Measurements from ENCODE around the gene RSRC2.
"Not testable (repeated sequence)": the region's sequence is repeated elsewhere in the genome, so short reads cannot be mapped to it uniquely, and the experiment has no call there.

Gene RSRC2

DNA sequence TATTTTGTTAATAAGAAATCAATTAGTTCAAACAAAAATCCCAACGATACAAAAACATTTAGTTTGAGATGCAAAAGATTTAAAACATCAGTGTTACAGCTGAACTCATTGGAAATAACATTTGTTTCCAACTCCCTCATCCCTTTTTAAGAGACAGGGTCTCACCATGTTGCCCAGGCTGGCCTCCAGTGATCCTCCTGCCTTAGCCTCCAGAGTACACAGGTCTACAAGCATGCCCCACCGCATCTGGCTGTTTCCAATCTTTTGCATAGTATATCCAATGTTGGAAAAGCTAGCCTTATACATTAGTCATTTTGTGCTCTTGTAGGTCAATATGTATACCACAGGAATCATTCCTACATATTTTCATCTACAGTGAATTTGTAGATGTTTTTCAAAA lies 11.5 kb downstream of the RSRC2 start:
- Histone ChIP-seq H3K23ac (ENCODE audit: low read depth, low read length, poor library complexity) (no peak overlapping the region), H4K91ac (ENCODE audit: low read depth, low read length, poor library complexity) (no peak overlapping the region), H3K9me3 (replicated peaks in 1 of 2; ENCODE audit: control insufficient read depth in 2 of 2, insufficient read depth in 1 of 2, low read depth in 1 of 2, low read length in 2 of 2) (no peaks in the 10 kb centered on the region), H2BK120ac (ENCODE audit: low read depth, low read length) (no peak overlapping the region), H3K4ac (ENCODE audit: low read length) (no peak overlapping the region), H3K4me2 (ENCODE audit: insufficient read depth, low read length, poor library complexity, severe bottlenecking) (no peak overlapping the region), H3K4me3 (ENCODE audit: low read length in 2 of 2) (no peak overlapping the region), H3K9ac (ENCODE audit: low read depth, low read length, poor library complexity) (no peak overlapping the region), H3K36me3 (replicated peaks in 1 of 2; ENCODE audit: control insufficient read depth in 2 of 2, insufficient read depth in 2 of 2, low read length in 2 of 2) (peaks cover 41 to 99% of the 10 kb centered on the region in 2 donors), H4K8ac (ENCODE audit: low read depth, low read length) (no peak overlapping the region), H3K79me1 (ENCODE audit: low read depth, low read length) (peaks cover 7% of the 10 kb centered on the region), H3K14ac (ENCODE audit: low read length) (no peak overlapping the region), H3K18ac (ENCODE audit: low read length) (no peak overlapping the region), H2AK5ac (ENCODE audit: low read depth, low read length) (no peak overlapping the region), H3K4me1 (ENCODE audit: control insufficient read depth in 2 of 2, insufficient read depth in 1 of 2, low read depth in 1 of 2, low read length in 2 of 2) (no peaks in the 10 kb centered on the region), H3K27me3 (ENCODE audit: control insufficient read depth in 3 of 3, insufficient read depth in 3 of 3, low read depth in 1 of 3, low read length in 3 of 3) (no peaks in the 10 kb centered on the region), H2AFZ (ENCODE audit: low read length) (no peak overlapping the region), H3K27ac (replicated peaks; ENCODE audit: low read length) (no peak overlapping the region), H2BK12ac (ENCODE audit: low read length) (no peak overlapping the region), H2BK15ac (ENCODE audit: low read length) (no peak overlapping the region), H2BK5ac (ENCODE audit: low read length) (no peak overlapping the region)
- WGBS, 2 donors (ENCODE audit: extremely low coverage in 2 of 2, insufficient read length in 2 of 2, insufficient replicate concordance in 1 of 2): no CpG with 5 or more reads among the region's 2 CpGs
- DNase-seq (ENCODE audit: low spot score): no peak

DNA sequence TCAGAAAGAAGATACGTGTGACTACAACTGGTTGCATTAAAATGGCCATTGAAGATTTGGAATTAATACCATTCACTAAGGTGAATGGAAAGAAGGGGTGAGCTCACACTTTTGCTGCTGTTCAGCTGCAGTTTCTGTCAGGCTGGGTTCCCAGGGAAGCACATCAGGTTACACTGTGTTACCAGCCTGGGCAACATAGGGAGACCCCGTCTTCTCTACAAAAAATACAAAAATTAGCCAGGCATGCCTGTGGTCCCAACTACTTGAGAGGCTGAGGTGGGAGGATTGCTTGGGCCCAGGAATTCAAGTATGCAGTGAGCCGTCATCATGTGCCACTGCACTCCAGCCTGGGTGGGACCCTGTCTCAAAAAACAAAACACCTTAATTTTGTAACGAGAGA lies 13.1 kb downstream of the RSRC2 start:
- Histone ChIP-seq H3K4me3 (ENCODE audit: low read length in 2 of 2) (no peak overlapping the region), H3K14ac (ENCODE audit: low read length) (no peak overlapping the region), H3K18ac (ENCODE audit: low read length) (no peak overlapping the region), H3K4ac (ENCODE audit: low read length) (no peak overlapping the region), H3K4me2 (ENCODE audit: insufficient read depth, low read length, poor library complexity, severe bottlenecking) (no peak overlapping the region), H4K91ac (ENCODE audit: low read depth, low read length, poor library complexity) (no peak overlapping the region), H2AFZ (ENCODE audit: low read length) (no peak overlapping the region), H2AK5ac (ENCODE audit: low read depth, low read length) (no peak overlapping the region), H3K4me1 (ENCODE audit: control insufficient read depth in 2 of 2, insufficient read depth in 1 of 2, low read depth in 1 of 2, low read length in 2 of 2) (no peaks in the 10 kb centered on the region), H2BK12ac (ENCODE audit: low read length) (no peak overlapping the region), H2BK15ac (ENCODE audit: low read length) (no peak overlapping the region), H2BK120ac (ENCODE audit: low read depth, low read length) (no peak overlapping the region), H3K27me3 (ENCODE audit: control insufficient read depth in 3 of 3, insufficient read depth in 3 of 3, low read depth in 1 of 3, low read length in 3 of 3) (no peaks in the 10 kb centered on the region), H3K27ac (replicated peaks; ENCODE audit: low read length) (no peak overlapping the region), H3K36me3 (replicated peaks in 1 of 2; ENCODE audit: control insufficient read depth in 2 of 2, insufficient read depth in 2 of 2, low read length in 2 of 2) (peaks cover 49 to 99% of the 10 kb centered on the region in 2 donors), H2BK5ac (ENCODE audit: low read length) (no peak overlapping the region), H4K8ac (ENCODE audit: low read depth, low read length) (no peak overlapping the region), H3K79me1 (ENCODE audit: low read depth, low read length) (peaks cover 7% of the 10 kb centered on the region), H3K23ac (ENCODE audit: low read depth, low read length, poor library complexity) (peak overlapping the region; percentile 55), H3K9ac (ENCODE audit: low read depth, low read length, poor library complexity) (no peak overlapping the region), H3K9me3 (replicated peaks in 1 of 2; ENCODE audit: control insufficient read depth in 2 of 2, insufficient read depth in 1 of 2, low read depth in 1 of 2, low read length in 2 of 2) (no peaks in the 10 kb centered on the region)
- no peak for DNase-seq (ENCODE audit: low spot score)
- no CpG with 5 or more reads among the region's 4 CpGs for WGBS, 2 donors (ENCODE audit: extremely low coverage in 2 of 2, insufficient read length in 2 of 2, insufficient replicate concordance in 1 of 2)

DNA sequence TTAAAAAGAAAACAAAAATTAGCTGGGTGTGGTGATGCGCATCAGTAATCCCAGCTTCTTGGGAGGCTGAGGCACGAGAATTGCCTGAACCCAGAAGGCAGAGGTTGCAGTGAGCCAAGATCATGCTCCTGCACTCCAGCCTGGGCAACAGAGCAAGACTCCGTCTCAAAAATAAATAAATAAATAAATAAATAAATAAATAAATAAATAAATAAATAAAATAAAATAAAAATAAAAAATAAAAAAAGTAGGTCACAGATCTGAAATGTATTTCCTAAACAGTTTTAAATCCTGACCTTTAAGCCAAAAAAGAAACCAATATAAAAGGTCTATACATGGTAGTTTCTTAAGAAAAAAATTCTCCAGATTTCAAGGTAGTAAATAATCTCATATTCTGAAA lies 13.7 kb downstream of the RSRC2 start:
- H2BK15ac ChIP-seq (ENCODE audit: low read length); H3K23ac ChIP-seq (ENCODE audit: low read depth, low read length, poor library complexity); H2AK5ac ChIP-seq (ENCODE audit: low read depth, low read length); H2BK12ac ChIP-seq (ENCODE audit: low read length); H3K4me1 ChIP-seq (ENCODE audit: control insufficient read depth in 2 of 2, insufficient read depth in 1 of 2, low read depth in 1 of 2, low read length in 2 of 2); H3K9me3 ChIP-seq (replicated peaks in 1 of 2; ENCODE audit: control insufficient read depth in 2 of 2, insufficient read depth in 1 of 2, low read depth in 1 of 2, low read length in 2 of 2); H3K4me2 ChIP-seq (ENCODE audit: insufficient read depth, low read length, poor library complexity, severe bottlenecking); H3K27ac ChIP-seq (replicated peaks; ENCODE audit: low read length); H3K79me1 ChIP-seq (ENCODE audit: low read depth, low read length); H2BK120ac ChIP-seq (ENCODE audit: low read depth, low read length); H3K4ac ChIP-seq (ENCODE audit: low read length); H4K8ac ChIP-seq (ENCODE audit: low read depth, low read length); H2BK5ac ChIP-seq (ENCODE audit: low read length); H4K91ac ChIP-seq (ENCODE audit: low read depth, low read length, poor library complexity); H3K18ac ChIP-seq (ENCODE audit: low read length); H3K14ac ChIP-seq (ENCODE audit: low read length); DNase-seq (ENCODE audit: low spot score); H2AFZ ChIP-seq (ENCODE audit: low read length); H3K27me3 ChIP-seq (ENCODE audit: control insufficient read depth in 3 of 3, insufficient read depth in 3 of 3, low read depth in 1 of 3, low read length in 3 of 3); H3K9ac ChIP-seq (ENCODE audit: low read depth, low read length, poor library complexity); H3K4me3 ChIP-seq (ENCODE audit: low read length in 2 of 2): not testable (repeated sequence)
- no CpG with 5 or more reads among the region's 3 CpGs for WGBS, 2 donors (ENCODE audit: extremely low coverage in 2 of 2, insufficient read length in 2 of 2, insufficient replicate concordance in 1 of 2)
- peaks cover 51 to 100% of the 10 kb centered on the region in 2 donors for H3K36me3 ChIP-seq (replicated peaks in 1 of 2; ENCODE audit: control insufficient read depth in 2 of 2, insufficient read depth in 2 of 2, low read length in 2 of 2)

DNA sequence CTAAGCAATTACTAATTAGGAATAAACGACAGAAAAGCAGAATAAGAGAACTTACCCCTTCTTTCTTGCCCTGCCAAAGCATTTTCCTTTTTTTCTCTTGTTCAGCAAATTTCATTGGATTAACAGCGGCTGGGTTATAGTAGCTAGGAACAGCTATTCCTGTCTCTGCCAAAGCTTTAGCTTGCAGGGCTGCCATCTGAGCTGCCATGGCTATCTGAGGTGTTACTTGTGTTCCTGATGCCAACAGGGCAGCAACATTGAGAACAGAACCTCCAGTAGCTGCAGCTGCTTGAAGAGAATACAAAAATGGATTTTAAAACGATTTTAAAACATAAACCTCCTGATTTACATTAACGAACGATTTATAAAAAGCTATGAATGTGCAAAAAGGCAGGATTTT lies 18.6 kb downstream of the RSRC2 start:
- no peak overlapping the region for H3K27ac ChIP-seq (replicated peaks; ENCODE audit: low read length)
- no peak overlapping the region for H2AFZ ChIP-seq (ENCODE audit: low read length)
- H4K8ac ChIP-seq (ENCODE audit: low read depth, low read length): no peak overlapping the region
- H3K14ac ChIP-seq (ENCODE audit: low read length): no peak overlapping the region
- H3K18ac ChIP-seq (ENCODE audit: low read length): no peak overlapping the region
- no peaks in the 10 kb centered on the region for H3K4me1 ChIP-seq (ENCODE audit: control insufficient read depth in 2 of 2, insufficient read depth in 1 of 2, low read depth in 1 of 2, low read length in 2 of 2)
- no peak for DNase-seq (ENCODE audit: low spot score)
- no peak overlapping the region for H3K4me3 ChIP-seq (ENCODE audit: low read length in 2 of 2)
- no peak overlapping the region for H4K91ac ChIP-seq (ENCODE audit: low read depth, low read length, poor library complexity)
- no peak overlapping the region for H2AK5ac ChIP-seq (ENCODE audit: low read depth, low read length)
- H3K9ac ChIP-seq (ENCODE audit: low read depth, low read length, poor library complexity): no peak overlapping the region
- no peak overlapping the region for H2BK5ac ChIP-seq (ENCODE audit: low read length)
- H3K36me3 ChIP-seq (replicated peaks in 1 of 2; ENCODE audit: control insufficient read depth in 2 of 2, insufficient read depth in 2 of 2, low read length in 2 of 2): peaks cover 52 to 100% of the 10 kb centered on the region in 2 donors
- H2BK15ac ChIP-seq (ENCODE audit: low read length): no peak overlapping the region
- no peak overlapping the region for H3K4me2 ChIP-seq (ENCODE audit: insufficient read depth, low read length, poor library complexity, severe bottlenecking)
- no peaks in the 10 kb centered on the region for H3K27me3 ChIP-seq (ENCODE audit: control insufficient read depth in 3 of 3, insufficient read depth in 3 of 3, low read depth in 1 of 3, low read length in 3 of 3)
- no peak overlapping the region for H3K23ac ChIP-seq (ENCODE audit: low read depth, low read length, poor library complexity)
- no peaks in the 10 kb centered on the region for H3K9me3 ChIP-seq (replicated peaks in 1 of 2; ENCODE audit: control insufficient read depth in 2 of 2, insufficient read depth in 1 of 2, low read depth in 1 of 2, low read length in 2 of 2)
- H3K4ac ChIP-seq (ENCODE audit: low read length): no peak overlapping the region
- H2BK120ac ChIP-seq (ENCODE audit: low read depth, low read length): no peak overlapping the region
- H2BK12ac ChIP-seq (ENCODE audit: low read length): no peak overlapping the region
- no CpG with 5 or more reads among the region's 5 CpGs for WGBS, 2 donors (ENCODE audit: extremely low coverage in 2 of 2, insufficient read length in 2 of 2, insufficient replicate concordance in 1 of 2)
- H3K79me1 ChIP-seq (ENCODE audit: low read depth, low read length): peaks cover 5% of the 10 kb centered on the region
